A673 (cell line): Measurements from ENCODE around the gene CBX4.

ENCODE experiments used
- EZH2 ChIP-seq: fragments of 200-600 bp; sonication (generic); IDR thresholded peaks from 2 replicates; pipeline ENCODE4 v1.6.1; 2017; ENCODE audit warnings: borderline replicate concordance, low read depth, mild to moderate bottlenecking, mixed read lengths, antibody characterized with exemption, low read length; ENCODE audit not compliant: poor library complexity, severe bottlenecking
- TF ChIP-seq, protein P1 (sequence below): fragments of 300-800, 200-600 bp; sonication (generic); conservative IDR thresholded peaks from 2 replicates; pipeline ENCODE4 v1.5.1; 2017; ENCODE audit warnings: low read depth, mild to moderate bottlenecking, antibody characterized with exemption, low read length, moderate library complexity, mixed read lengths

DNA sequence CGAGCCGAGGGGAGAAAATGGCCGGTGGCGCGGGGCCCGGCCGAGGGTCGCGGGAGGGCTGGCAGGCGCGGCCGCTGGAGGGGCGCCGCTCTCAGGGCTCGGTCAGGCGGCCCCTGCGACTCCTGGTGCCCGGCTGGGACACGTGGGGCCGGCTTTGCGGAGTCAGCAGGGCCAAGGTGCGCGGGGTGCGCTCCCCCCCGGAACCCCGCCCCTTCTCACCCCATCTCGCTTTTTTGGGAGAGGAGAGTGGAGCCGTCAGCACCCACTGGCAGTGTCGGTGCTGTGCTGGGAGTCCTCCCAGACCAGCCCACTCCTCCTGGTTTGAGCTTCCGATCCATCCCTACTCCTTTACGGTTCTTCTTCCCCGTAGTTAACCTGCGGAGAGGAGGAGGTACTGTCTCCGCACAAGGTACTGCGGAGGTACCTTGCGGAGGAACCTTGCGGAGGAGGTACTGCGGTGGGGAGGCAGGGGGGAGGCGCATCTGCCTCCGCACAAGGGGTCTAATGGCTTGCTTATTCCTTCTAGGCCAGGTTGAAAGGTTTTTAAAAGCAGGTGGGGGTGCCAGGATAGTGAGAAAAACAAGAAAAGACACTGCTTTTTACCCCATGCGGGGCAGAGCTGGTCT is 23.3 kb downstream of the CBX4 start:
- TF ChIP-seq, protein P1, sequence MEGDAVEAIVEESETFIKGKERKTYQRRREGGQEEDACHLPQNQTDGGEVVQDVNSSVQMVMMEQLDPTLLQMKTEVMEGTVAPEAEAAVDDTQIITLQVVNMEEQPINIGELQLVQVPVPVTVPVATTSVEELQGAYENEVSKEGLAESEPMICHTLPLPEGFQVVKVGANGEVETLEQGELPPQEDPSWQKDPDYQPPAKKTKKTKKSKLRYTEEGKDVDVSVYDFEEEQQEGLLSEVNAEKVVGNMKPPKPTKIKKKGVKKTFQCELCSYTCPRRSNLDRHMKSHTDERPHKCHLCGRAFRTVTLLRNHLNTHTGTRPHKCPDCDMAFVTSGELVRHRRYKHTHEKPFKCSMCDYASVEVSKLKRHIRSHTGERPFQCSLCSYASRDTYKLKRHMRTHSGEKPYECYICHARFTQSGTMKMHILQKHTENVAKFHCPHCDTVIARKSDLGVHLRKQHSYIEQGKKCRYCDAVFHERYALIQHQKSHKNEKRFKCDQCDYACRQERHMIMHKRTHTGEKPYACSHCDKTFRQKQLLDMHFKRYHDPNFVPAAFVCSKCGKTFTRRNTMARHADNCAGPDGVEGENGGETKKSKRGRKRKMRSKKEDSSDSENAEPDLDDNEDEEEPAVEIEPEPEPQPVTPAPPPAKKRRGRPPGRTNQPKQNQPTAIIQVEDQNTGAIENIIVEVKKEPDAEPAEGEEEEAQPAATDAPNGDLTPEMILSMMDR: no peak
- no peak for TF ChIP-seq EZH2
